ENCODE results near the gene OCRL.

The OCRL gene

DNA sequence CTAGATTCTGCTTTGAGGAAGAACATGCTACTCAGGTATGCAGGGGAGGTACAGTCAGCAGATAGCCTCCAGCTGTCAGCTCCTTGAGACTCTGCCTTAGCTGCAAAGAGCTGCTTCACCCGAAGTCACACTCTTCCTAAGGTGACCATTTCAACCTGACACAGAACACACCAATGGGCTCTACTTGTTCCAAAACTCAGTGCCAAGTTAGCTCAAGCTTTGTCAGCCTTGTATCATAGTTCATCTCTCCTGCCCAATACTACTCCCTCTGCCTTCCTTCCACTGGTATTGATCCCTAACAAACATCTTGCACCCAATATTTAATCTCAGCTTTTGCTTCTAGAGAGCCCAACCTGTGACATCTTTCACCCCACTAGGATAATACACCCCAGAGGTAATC lies 8.9 kb upstream of the OCRL start:
- Histone ChIP-seq H3K27me3 (ENCODE audit: insufficient read depth, low read length, poor library complexity, severe bottlenecking) (no peaks in the 10 kb centered on the region), H3K36me3 (ENCODE audit: insufficient read depth, low read length) (no peaks in the 10 kb centered on the region), H2AFZ (ENCODE audit: low read length) (no peak overlapping the region), H3K79me2 (ENCODE audit: insufficient read depth, low read length) (no peaks in the 10 kb centered on the region), H3K4me2 (ENCODE audit: low read depth, low read length, poor library complexity, severe bottlenecking) (no peak overlapping the region), H3K9me3 (ENCODE audit: insufficient read depth, low read depth, low read length) (no peaks in the 10 kb centered on the region), H3K9ac (ENCODE audit: low read depth, low read length, poor library complexity, severe bottlenecking) (no peak overlapping the region), H3F3A (ENCODE audit: low read depth) (no peaks in the 10 kb centered on the region), H3K4me1 (ENCODE audit: insufficient read depth, low read length, poor library complexity, severe bottlenecking) (no peaks in the 10 kb centered on the region), H4K20me1 (ENCODE audit: insufficient read depth, low read length, poor library complexity, severe bottlenecking) (no peaks in the 10 kb centered on the region), H3K9me2 (replicated peaks; ENCODE audit: low read depth, low read length) (no peaks in the 10 kb centered on the region), H3K4me3 (ENCODE audit: low read length, poor library complexity, severe bottlenecking) (no peak overlapping the region)
- TF ChIP-seq, protein P1, sequence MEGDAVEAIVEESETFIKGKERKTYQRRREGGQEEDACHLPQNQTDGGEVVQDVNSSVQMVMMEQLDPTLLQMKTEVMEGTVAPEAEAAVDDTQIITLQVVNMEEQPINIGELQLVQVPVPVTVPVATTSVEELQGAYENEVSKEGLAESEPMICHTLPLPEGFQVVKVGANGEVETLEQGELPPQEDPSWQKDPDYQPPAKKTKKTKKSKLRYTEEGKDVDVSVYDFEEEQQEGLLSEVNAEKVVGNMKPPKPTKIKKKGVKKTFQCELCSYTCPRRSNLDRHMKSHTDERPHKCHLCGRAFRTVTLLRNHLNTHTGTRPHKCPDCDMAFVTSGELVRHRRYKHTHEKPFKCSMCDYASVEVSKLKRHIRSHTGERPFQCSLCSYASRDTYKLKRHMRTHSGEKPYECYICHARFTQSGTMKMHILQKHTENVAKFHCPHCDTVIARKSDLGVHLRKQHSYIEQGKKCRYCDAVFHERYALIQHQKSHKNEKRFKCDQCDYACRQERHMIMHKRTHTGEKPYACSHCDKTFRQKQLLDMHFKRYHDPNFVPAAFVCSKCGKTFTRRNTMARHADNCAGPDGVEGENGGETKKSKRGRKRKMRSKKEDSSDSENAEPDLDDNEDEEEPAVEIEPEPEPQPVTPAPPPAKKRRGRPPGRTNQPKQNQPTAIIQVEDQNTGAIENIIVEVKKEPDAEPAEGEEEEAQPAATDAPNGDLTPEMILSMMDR (conservative IDR thresholded peaks at IDR 0.05; ENCODE audit: low read length): no peak
- TF ChIP-seq EZH2phosphoT487 (IDR thresholded peaks at IDR 0.05; ENCODE audit: borderline replicate concordance): no peak

DNA sequence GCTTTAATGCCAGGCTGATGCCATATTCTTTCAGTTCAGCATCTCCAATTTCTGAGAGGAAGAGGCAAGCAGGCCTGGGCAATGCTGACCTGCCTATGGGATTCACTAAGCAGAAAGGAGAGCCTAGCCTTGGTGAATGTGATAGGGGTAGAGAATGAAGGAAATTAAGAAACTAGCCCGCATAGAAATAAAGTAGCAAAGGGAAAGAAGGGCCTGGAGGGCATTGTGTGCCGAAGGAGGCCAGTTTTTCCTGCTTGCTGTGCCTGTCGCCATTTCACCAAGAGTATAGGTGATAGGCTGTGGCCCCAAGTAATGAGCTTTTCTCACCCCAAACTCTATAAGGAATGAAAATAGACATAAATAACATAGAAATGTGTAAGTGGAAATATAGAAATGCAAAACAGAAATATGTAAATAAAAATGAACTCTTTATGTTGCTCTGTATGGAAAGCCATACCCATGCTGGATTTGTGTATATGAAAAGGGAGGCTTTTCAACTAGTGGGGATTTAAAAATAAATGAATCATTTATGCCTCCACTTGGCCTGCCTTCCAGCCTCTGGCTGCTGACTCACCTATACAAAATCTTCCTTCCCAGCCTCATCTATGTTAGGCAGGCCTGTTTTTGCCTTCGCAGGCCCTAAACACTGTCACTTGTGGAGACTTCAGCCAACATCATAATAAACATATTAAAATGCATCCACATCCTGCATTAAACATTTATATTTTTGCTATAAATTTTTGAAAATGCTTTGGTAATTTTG lies 5.1 kb upstream of the OCRL start:
- no peaks in the 10 kb centered on the region for H3K9me3 ChIP-seq (ENCODE audit: insufficient read depth, low read depth, low read length)
- H3K36me3 ChIP-seq (ENCODE audit: insufficient read depth, low read length): no peaks in the 10 kb centered on the region
- no peak overlapping the region for H3K4me3 ChIP-seq (ENCODE audit: low read length, poor library complexity, severe bottlenecking)
- no peaks in the 10 kb centered on the region for H4K20me1 ChIP-seq (ENCODE audit: insufficient read depth, low read length, poor library complexity, severe bottlenecking)
- no peaks in the 10 kb centered on the region for H3K4me1 ChIP-seq (ENCODE audit: insufficient read depth, low read length, poor library complexity, severe bottlenecking)
- H3K79me2 ChIP-seq (ENCODE audit: insufficient read depth, low read length): no peaks in the 10 kb centered on the region
- no peak overlapping the region for H3K4me2 ChIP-seq (ENCODE audit: low read depth, low read length, poor library complexity, severe bottlenecking)
- no peaks in the 10 kb centered on the region for H3K27me3 ChIP-seq (ENCODE audit: insufficient read depth, low read length, poor library complexity, severe bottlenecking)
- no peak overlapping the region for H3K9ac ChIP-seq (ENCODE audit: low read depth, low read length, poor library complexity, severe bottlenecking)
- no peak overlapping the region for H2AFZ ChIP-seq (ENCODE audit: low read length)
- no peaks in the 10 kb centered on the region for H3K9me2 ChIP-seq (replicated peaks; ENCODE audit: low read depth, low read length)
- H3F3A ChIP-seq (ENCODE audit: low read depth): no peaks in the 10 kb centered on the region
- TF ChIP-seq EZH2phosphoT487 (IDR thresholded peaks at IDR 0.05; ENCODE audit: borderline replicate concordance): no peak

- H3F3A ChIP-seq (ENCODE audit: low read depth): no peaks in the 10 kb centered on the region
- peak overlapping the region; percentile 55; the same call in 1 of the 2 replicates for H2AFZ ChIP-seq (ENCODE audit: low read length)
- no peaks in the 10 kb centered on the region for H3K27me3 ChIP-seq (ENCODE audit: insufficient read depth, low read length, poor library complexity, severe bottlenecking)
- no peaks in the 10 kb centered on the region for H3K9me3 ChIP-seq (ENCODE audit: insufficient read depth, low read depth, low read length)
- H4K20me1 ChIP-seq (ENCODE audit: insufficient read depth, low read length, poor library complexity, severe bottlenecking): no peaks in the 10 kb centered on the region
- H3K4me1 ChIP-seq (ENCODE audit: insufficient read depth, low read length, poor library complexity, severe bottlenecking): peaks cover 9% of the 10 kb centered on the region
- TF ChIP-seq EZH2phosphoT487 (IDR thresholded peaks at IDR 0.05; ENCODE audit: borderline replicate concordance): no peak
- TF ChIP-seq, protein P1 (conservative IDR thresholded peaks at IDR 0.05; ENCODE audit: low read length): no peak
- H3K4me2 ChIP-seq (ENCODE audit: low read depth, low read length, poor library complexity, severe bottlenecking): peak overlapping the region; percentile 84
- no peaks in the 10 kb centered on the region for H3K9me2 ChIP-seq (replicated peaks; ENCODE audit: low read depth, low read length)
- H3K4me3 ChIP-seq (ENCODE audit: low read length, poor library complexity, severe bottlenecking): peak overlapping the region; percentile 84
- no peaks in the 10 kb centered on the region for H3K36me3 ChIP-seq (ENCODE audit: insufficient read depth, low read length)
- peaks cover 12% of the 10 kb centered on the region; the same call in 1 of the 2 replicates for H3K79me2 ChIP-seq (ENCODE audit: insufficient read depth, low read length)
- H3K9ac ChIP-seq (ENCODE audit: low read depth, low read length, poor library complexity, severe bottlenecking): peak overlapping the region; percentile 73
These were observed 694 bp downstream of the OCRL start for GRCh38 chrX:129540722-129541184.

Measured in Loucy (cell line).